ENCODE measurements around the gene B9D2. TPM values are rescaled to one million over a fixed set of nuclear protein-coding genes. Genes with fewer than 3 reads are reported as not detected.

The B9D2 gene
- total and polyA plus RNA-seq, 2 of the 4 experiments (the other 2 are of a cell fraction), result 6.1 to 9.7 TPM

DNA sequence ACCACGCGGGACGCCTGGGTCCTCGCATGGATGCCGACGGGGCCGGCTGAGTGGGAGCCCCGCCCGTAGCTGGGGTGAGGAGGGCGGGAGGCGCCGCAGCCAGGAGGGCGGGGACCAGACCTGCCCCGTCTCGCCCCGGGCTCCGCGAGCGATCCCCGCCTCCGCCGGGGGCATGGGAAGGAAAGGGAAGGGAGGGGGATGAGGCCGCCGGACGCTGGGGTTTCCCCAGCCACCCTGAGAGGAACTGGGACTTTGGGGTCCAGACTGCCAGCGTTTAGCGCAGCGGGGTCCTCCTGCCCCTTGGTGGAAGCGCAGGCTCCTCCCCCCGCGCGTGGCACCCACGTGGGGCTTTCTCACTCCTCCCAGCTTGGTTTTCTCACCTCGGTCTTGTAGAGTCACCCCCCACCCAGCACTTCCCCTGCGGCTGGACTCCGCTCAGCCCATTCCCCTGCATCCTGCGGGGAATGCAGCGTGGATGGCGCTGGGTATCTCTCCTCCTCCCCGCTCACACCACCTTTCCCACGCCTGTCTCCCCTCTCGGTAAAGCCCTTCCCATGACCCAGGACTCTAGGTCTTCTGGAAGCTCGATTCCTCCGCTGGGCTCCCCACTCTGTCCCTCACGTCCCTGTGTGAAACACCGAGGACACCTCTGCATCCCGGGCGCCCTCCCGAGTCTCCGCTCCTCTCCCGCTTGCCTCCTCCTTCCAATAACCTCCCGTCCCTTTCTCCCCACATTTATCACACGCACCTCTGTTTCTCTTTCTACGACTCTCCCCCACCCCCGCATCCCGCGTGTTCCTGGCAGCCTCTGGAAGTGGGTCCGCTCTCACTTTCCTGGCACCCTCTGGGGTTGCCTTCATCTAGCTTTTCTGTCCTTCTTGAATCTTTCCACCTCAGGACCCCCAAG is 12.4 kb downstream of the B9D2 start:
- peak overlapping the region; percentile 26; the same call in 1 of the 2 replicates for H3K18ac ChIP-seq (ENCODE audit: low read depth, low read length)
- peak overlapping the region; percentile 79 for H3K23ac ChIP-seq (ENCODE audit: low read depth, low read length)
- no peaks in the 10 kb centered on the region for H3K9me1 ChIP-seq (ENCODE audit: insufficient read depth, low read length)
- H3K27me3 ChIP-seq (ENCODE audit: control insufficient read depth, insufficient read depth, low read length), result no peaks in the 10 kb centered on the region
- ChIA-PET CTCF (interaction anchor here (0.9 to 1.0 kb wide), 2 partner anchors 27 to 30 kb away, joined by 3 to 4 read pairs; no protein-coding TSS in a partner anchor), POLR2A (ENCODE audit: unreplicated experiment) (interaction anchor here (0.6 to 0.8 kb wide), 2 partner anchors 29 to 314 kb away, joined by 3 to 7 read pairs; no protein-coding TSS in a partner anchor)
- WGBS, 2 experiments (ENCODE audit: extremely low coverage in 2 of 2, insufficient read length in 1 of 2), result 1% methylated on average over 28 of the region's 58 CpGs; no CpG with 5 or more reads in 1 of the 2 experiments
- peaks cover 56% of the 10 kb centered on the region for H4K20me1 ChIP-seq (ENCODE audit: insufficient read depth, low read length)
- H3K9ac ChIP-seq (ENCODE audit: low read depth, low read length), result peak overlapping the region; percentile 90
- H3K4me2 ChIP-seq (ENCODE audit: low read depth, low read length), result peak overlapping the region; percentile 98
- H3K4me3 ChIP-seq (ENCODE audit: insufficient read depth, low read depth, low read length), result peak overlapping the region; percentile 76
- no TSS peak for BruUV-seq (replicated peaks)
- peaks cover 19 to 61% of the 10 kb centered on the region in 2 experiments; a peak in 3 of 4 replicates for H3K79me1 ChIP-seq (ENCODE audit: low read depth in 1 of 2, low read length in 2 of 2)
- dilution Hi-C loops (cut with HindIII; ENCODE audit: low sequenced_read_pairs, unreplicated experiment) (no loop called here), intact Hi-C loops (cut with micrococcal nuclease) (loop anchor here (1.0 to 5.0 kb wide), 4 partner anchors 28 to 89 kb away; partner anchors contain the start of genes BCKDHA, CCDC97, EXOSC5 and HNRNPUL1), in situ Hi-C loops (cut with MboI; ENCODE audit: low sequenced_read_pairs) (no loop called here)
- peak overlapping the region; percentile 91 for H2AFZ ChIP-seq (replicated peaks; ENCODE audit: low read length, poor library complexity)
- H3K4ac ChIP-seq (ENCODE audit: low read depth, low read length), result peak overlapping the region; percentile 73
- peak overlapping the region; percentile 43; the same call in 1 of the 2 replicates for H3K56ac ChIP-seq (ENCODE audit: extremely low read depth, insufficient read depth, low read length)
- peak overlapping the region; percentile 32 for H2BK5ac ChIP-seq (ENCODE audit: low read depth, low read length, poor library complexity, severe bottlenecking)
- H2AK5ac ChIP-seq (ENCODE audit: low read depth, low read length), result peak overlapping the region; percentile 68
- H2AK9ac ChIP-seq (replicated peaks; ENCODE audit: low read depth, low read length, poor library complexity), result peak overlapping the region; percentile 98
- ATAC-seq (ENCODE audit: low read depth), result peak; percentile 43
- H2BK120ac ChIP-seq (ENCODE audit: low read depth, low read length), result peak overlapping the region; percentile 52; the same call in 1 of the 2 replicates
- peak; percentile 42 for DNase-seq
- peak overlapping the region; percentile 47 for H3K27ac ChIP-seq (ENCODE audit: insufficient read depth, low read length)
- no peaks in the 10 kb centered on the region for H3K9me3 ChIP-seq (ENCODE audit: control insufficient read depth, insufficient read depth, low read length)
- H4K8ac ChIP-seq (ENCODE audit: low read depth in 2 of 2, low read length in 2 of 2), result peak overlapping the region in 1 of 2 experiments; percentile 28; a peak in 1 of 4 replicates
- peak overlapping the region; percentile 39 for H4K91ac ChIP-seq (ENCODE audit: insufficient read depth, low read depth, low read length)
- no peaks in the 10 kb centered on the region for H3K4me1 ChIP-seq (ENCODE audit: control insufficient read depth, insufficient read depth, low read length)
- no peak overlapping the region for H2BK15ac ChIP-seq (ENCODE audit: low read depth, low read length)
- H3K14ac ChIP-seq (replicated peaks; ENCODE audit: low read depth, low read length), result peak overlapping the region; percentile 88
- no peak for TF ChIP-seq RAD21 (IDR thresholded peaks at IDR 0.05; ENCODE audit: low read length)
- TF ChIP-seq RFX5 (IDR thresholded peaks at IDR 0.05; ENCODE audit: low read depth, low read length), result no peak
- no peak; the same call in 1 of the 2 replicates for TF ChIP-seq MXI1 (IDR thresholded peaks at IDR 0.05; ENCODE audit: borderline replicate concordance, low read depth, low read length)
- TF ChIP-seq, protein P1, sequence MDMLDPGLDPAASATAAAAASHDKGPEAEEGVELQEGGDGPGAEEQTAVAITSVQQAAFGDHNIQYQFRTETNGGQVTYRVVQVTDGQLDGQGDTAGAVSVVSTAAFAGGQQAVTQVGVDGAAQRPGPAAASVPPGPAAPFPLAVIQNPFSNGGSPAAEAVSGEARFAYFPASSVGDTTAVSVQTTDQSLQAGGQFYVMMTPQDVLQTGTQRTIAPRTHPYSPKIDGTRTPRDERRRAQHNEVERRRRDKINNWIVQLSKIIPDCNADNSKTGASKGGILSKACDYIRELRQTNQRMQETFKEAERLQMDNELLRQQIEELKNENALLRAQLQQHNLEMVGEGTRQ (IDR thresholded peaks at IDR 0.05; ENCODE audit: low read depth, low read length), result peak; percentile 85
- TF ChIP-seq MAFK (IDR thresholded peaks at IDR 0.05; ENCODE audit: low read depth, low read length), result no peak
- TF ChIP-seq CHD1 (IDR thresholded peaks at IDR 0.05; ENCODE audit: low read depth, low read length), result no peak; the same call in 1 of the 2 replicates
- TF ChIP-seq POLR2A (IDR thresholded peaks at IDR 0.05; ENCODE audit: low read depth, low read length), result peak; percentile 74; the same call in 1 of the 2 replicates
- peak; percentile 76; the same call in 1 of the 2 replicates for TF ChIP-seq MAZ (IDR thresholded peaks at IDR 0.05; ENCODE audit: borderline replicate concordance, low read depth, low read length)
- TF ChIP-seq NFE2L2 (IDR thresholded peaks at IDR 0.05; ENCODE audit: low read depth, low read length), result no peak
- peak; percentile 30; the same call in 1 of the 2 replicates for TF ChIP-seq BHLHE40 (IDR thresholded peaks at IDR 0.05; ENCODE audit: low read depth, low read length)
- H2BK20ac ChIP-seq (ENCODE audit: low read depth, low read length), result no peak overlapping the region
- H3K36me3 ChIP-seq (ENCODE audit: control insufficient read depth, insufficient read depth, low read length), result peaks cover 4% of the 10 kb centered on the region
- no peak overlapping the region for H4K5ac ChIP-seq (ENCODE audit: low read depth, low read length)

Measured in IMR-90 (cell line).